ENCODE results near the gene ADAMTSL1. TPM values are rescaled to one million over a fixed set of nuclear protein-coding genes. Genes with fewer than 3 reads are reported as not detected.
A peak's percentile ranks its signal among the peaks of the same experiment; 100 is the strongest.

Gene ADAMTSL1
- total and polyA plus RNA-seq, 2 donors (not counting 3 experiments of a cell fraction or from before 2014, with no cell fraction given) = 15.0 to 18.4 TPM

- no peak for TF ChIP-seq MYC (IDR thresholded peaks at IDR 0.05; ENCODE audit: low read depth, low read length)
- no peak for TF ChIP-seq GATA2 (IDR thresholded peaks at IDR 0.05; ENCODE audit: insufficient read depth, insufficient read length, low read depth, low read length)
- TF ChIP-seq JUN (IDR thresholded peaks at IDR 0.05; ENCODE audit: borderline replicate concordance, insufficient read depth, insufficient read length, low read depth) = no peak
- no peak for TF ChIP-seq POLR2AphosphoS5 (IDR thresholded peaks at IDR 0.05; ENCODE audit: insufficient read depth, low read depth, low read length)
- no peak for TF ChIP-seq EZH2 (IDR thresholded peaks at IDR 0.05; ENCODE audit: borderline replicate concordance, low read depth, low read length, severe bottlenecking)
- no peak for TF ChIP-seq FOS (IDR thresholded peaks at IDR 0.05; ENCODE audit: borderline replicate concordance, insufficient read depth, low read length)
- no peak for TF ChIP-seq CTCF (IDR thresholded peaks at IDR 0.05; ENCODE audit: extremely low read depth in 1 of 2, insufficient read depth in 1 of 2, low read depth in 1 of 2, low read length in 2 of 2)
- TF ChIP-seq POLR2A (IDR thresholded peaks at IDR 0.05; ENCODE audit: low read depth, low read length) = no peak
- TF ChIP-seq MAX (IDR thresholded peaks at IDR 0.05; ENCODE audit: insufficient read depth, insufficient read length) = no peak
- no peak overlapping the region for H3K4me2 ChIP-seq (ENCODE audit: insufficient read depth, low read length)
- ChIA-PET CTCF (no interaction called here), POLR2A (no interaction called here)
- no peaks in the 10 kb centered on the region for H3K9me1 ChIP-seq (replicated peaks; ENCODE audit: control insufficient read depth, extremely low read depth, insufficient read depth, low read length)
- H2AFZ ChIP-seq (ENCODE audit: low read depth, low read length) = no peak overlapping the region
- H3K27ac ChIP-seq (ENCODE audit: insufficient read depth, low read depth, low read length) = no peak overlapping the region
- H3K9ac ChIP-seq (replicated peaks; ENCODE audit: extremely low read depth, insufficient read depth, low read length) = no peak overlapping the region
- H3K4me3 ChIP-seq (replicated peaks in 1 of 3; ENCODE audit: insufficient read depth in 1 of 3, low read depth in 1 of 3, low read length in 3 of 3) = no peak overlapping the region
- H3K9me3 ChIP-seq (replicated peaks; ENCODE audit: control insufficient read depth, insufficient read depth, low read length) = no peaks in the 10 kb centered on the region
- H3K27me3 ChIP-seq (ENCODE audit: control insufficient read depth in 2 of 2, insufficient read depth in 2 of 2, low read length in 2 of 2) = no peaks in the 10 kb centered on the region
- no peaks in the 10 kb centered on the region for H4K20me1 ChIP-seq (replicated peaks; ENCODE audit: control insufficient read depth, extremely low read depth, insufficient read depth, low read length)
- H3K4me1 ChIP-seq (ENCODE audit: control insufficient read depth, extremely low read depth, insufficient read depth, low read length) = no peaks in the 10 kb centered on the region
- dilution Hi-C loops (cut with MboI; ENCODE audit: extremely low pct_ligation_motif_present, low sequenced_read_pairs) (no loop called here), intact Hi-C loops (cut with micrococcal nuclease) (no loop called here)
- no peak for FAIRE-seq
- H3K36me3 ChIP-seq (ENCODE audit: control insufficient read depth in 2 of 2, extremely low read depth in 1 of 2, insufficient read depth in 2 of 2, low read length in 2 of 2) = no peaks in the 10 kb centered on the region
- DNase-seq (ENCODE audit: low read depth, low spot score) = peak; percentile 11
- BruUV-seq (replicated peaks) = no TSS peak
- no peaks in the 10 kb centered on the region for H3K79me2 ChIP-seq (ENCODE audit: control insufficient read depth, insufficient read depth, low read length)
These were observed 132.3 kb downstream of the ADAMTSL1 start for GRCh38 chr9:18606281-18606680.
